Spinal cord (tissue), 10 donors: ENCODE measurements around the gene BAG1. TPM values are rescaled to one million over a fixed set of nuclear protein-coding genes. Genes with fewer than 3 reads are reported as not detected.

Experiments used
- DNase-seq, 6 donors: peaks; one replicate each; pipeline versions ENCODE4 v3.0.0 to v3.0.0-alpha.2; 2013 to 2015; ENCODE audit warnings: low spot score in 6 of 6, low read depth in 4 of 6
- H3K27ac ChIP-seq: one replicate; pipeline ENCODE4 v1.5.1; 2013; ENCODE audit warnings: low read depth, low read length, control low read depth
- H3K27me3 ChIP-seq: one replicate; pipeline ENCODE4 v1.6.1; 2013; ENCODE audit warnings: low read length; ENCODE audit not compliant: control insufficient read depth, insufficient read depth
- H3K36me3 ChIP-seq: one replicate; pipeline ENCODE4 v1.6.1; 2013; ENCODE audit warnings: low read length; ENCODE audit not compliant: control insufficient read depth, insufficient read depth
- H3K4me1 ChIP-seq: one replicate; pipeline ENCODE4 v1.6.1; 2013; ENCODE audit warnings: low read length; ENCODE audit not compliant: control insufficient read depth, insufficient read depth
- H3K4me3 ChIP-seq: one replicate; pipeline ENCODE4 v1.5.1; 2013; ENCODE audit warnings: low read depth, low read length, control low read depth
- H3K9me3 ChIP-seq: one replicate; pipeline ENCODE4 v1.6.1; 2013; ENCODE audit warnings: low read length; ENCODE audit not compliant: control insufficient read depth, insufficient read depth
- WGBS: methylation state at CpG from one replicate; pipeline ENCODE4 v1.1.5; 2013; ENCODE audit warnings: missing lambda C conversion rate; ENCODE audit not compliant: insufficient coverage; 5-methylcytosine and 5-hydroxymethylcytosine counted together
- polyA plus RNA-seq, 2 donors: library from polyadenylated mRNA; unstranded; fragments of 120-200 nt; gene quantifications; one replicate each; pipeline ENCODE4 v1.2.1, GENCODE V29; 2013; ENCODE audit not compliant: insufficient read length in 2 of 2
- total RNA-seq, 2 donors: library from RNA; depleted of rRNA in 1 of 2; stranded (reverse); fragments of 120-200 nt in 1 of 2; fragments of >200 nt in 1 of 2; gene quantifications; one replicate each; pipeline versions ENCODE4 v1.2.3 to v1.2.4, GENCODE V29; 2013 to 2014
- donor health status: healthy.

BAG1 gene
- total and polyA plus RNA-seq, 4 donors: 39.0 to 111 (median 79.9) TPM

DNA sequence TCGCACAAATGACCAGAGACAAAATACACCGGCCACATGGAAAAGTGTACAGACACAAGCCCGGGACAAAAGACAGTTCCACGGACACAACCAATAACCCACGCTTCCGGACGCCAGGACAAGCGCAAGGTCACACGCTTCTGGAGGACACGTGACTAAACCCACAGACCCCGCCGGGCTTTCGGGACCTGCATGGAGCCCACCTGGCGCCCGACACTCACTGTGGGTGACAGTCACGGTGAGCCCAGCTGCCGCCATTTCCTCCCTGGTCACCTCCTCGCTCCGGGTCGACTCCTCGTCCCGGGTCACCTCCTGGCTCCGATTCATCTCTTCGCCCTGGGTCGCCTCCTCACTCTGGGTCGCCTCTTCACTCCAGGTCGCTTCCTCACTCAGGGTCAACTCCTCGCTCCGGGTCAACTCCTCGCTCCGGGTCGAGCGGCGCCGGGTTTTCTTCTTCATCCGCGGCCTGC is 470 bp downstream of the BAG1 start:
- Histone ChIP-seq H3K4me3 (peak overlapping the region; percentile 90), H3K36me3 (peaks cover 16% of the 10 kb centered on the region), H3K27me3 (no peaks in the 10 kb centered on the region), H3K4me1 (peaks cover 23% of the 10 kb centered on the region), H3K27ac (peak overlapping the region; percentile 51), H3K9me3 (no peaks in the 10 kb centered on the region)
- DNase-seq: peak in 4 of 6 donors; percentile 5 to 63 (median 38)
- WGBS: under 1% methylated on average over 37 of the region's 37 CpGs

DNA sequence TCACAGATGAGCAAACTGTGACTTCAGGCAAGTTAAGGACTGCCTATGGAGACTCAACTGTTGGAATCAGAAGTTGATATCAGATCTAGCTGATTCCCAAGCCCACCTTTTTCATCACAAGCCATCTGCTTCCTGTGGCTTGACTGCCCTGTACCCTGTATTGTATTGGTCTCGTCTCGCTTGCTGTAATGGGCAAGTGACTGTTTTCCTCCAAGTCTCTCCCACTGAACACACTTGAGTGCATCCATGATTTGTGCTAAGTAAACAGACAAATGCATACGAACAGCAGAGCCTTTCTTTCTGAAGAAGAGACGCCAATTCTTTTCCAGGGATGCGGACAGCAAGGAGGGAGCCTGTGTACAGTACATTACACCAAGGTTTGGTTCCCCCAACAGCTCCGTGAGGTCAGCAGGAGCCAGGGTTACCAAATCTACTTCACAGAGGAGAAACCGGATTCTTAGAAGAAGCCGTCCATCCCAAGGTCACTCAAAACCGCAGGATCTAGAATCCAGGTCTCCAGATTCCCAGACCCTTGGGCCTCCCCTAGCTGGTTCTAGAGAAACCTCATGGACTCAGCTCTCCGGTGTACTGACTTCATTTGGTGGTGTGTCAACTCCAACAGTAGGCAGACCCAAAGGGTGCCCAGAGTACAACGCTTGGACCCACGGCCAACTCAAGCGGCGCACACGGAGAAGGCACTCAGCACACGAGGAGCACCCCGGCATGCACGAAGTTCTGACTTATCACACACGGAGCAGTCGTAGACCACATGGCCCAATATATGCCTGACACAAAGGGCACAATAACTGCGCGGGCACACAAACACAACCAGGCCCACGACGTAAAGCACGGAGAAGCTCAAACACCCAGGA is 1.1 kb downstream of the BAG1 start:
- no peaks in the 10 kb centered on the region for H3K9me3 ChIP-seq
- 6% methylated on average over 24 of the region's 25 CpGs for WGBS
- no peaks in the 10 kb centered on the region for H3K27me3 ChIP-seq
- DNase-seq: peak in 4 of 6 donors; percentile 6 to 12 (median 6)
- H3K4me3 ChIP-seq: peak overlapping the region; percentile 90
- peaks cover 18% of the 10 kb centered on the region for H3K36me3 ChIP-seq
- H3K4me1 ChIP-seq: peaks cover 23% of the 10 kb centered on the region
- H3K27ac ChIP-seq: no peak overlapping the region

DNA sequence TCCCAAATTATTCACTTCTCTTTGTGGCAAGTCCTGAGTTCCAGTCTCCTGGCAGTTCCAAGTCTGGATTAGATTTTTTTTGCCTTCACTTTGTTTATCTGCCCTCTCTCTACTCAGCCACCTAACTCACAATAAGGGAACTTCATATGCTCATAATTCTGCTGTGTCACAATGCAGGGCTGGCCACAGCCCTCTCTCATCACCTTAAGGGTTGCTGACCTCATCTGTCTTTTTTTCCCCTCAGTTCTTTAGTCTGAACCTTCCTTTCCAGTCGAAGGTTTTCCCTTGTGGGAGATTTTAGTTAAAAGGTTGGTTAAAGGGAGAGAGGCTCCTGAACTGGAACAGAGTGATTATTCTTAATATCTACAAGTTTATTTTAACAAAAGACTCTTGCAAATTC is 4.1 kb downstream of the BAG1 start:
- Histone ChIP-seq H3K36me3 (peaks cover 31% of the 10 kb centered on the region), H3K9me3 (no peaks in the 10 kb centered on the region), H3K27ac (no peak overlapping the region), H3K27me3 (no peaks in the 10 kb centered on the region), H3K4me1 (peaks cover 14% of the 10 kb centered on the region), H3K4me3 (no peak overlapping the region)
- no peak for DNase-seq
- WGBS: no CpG with 5 or more reads among the region's 1 CpG

DNA sequence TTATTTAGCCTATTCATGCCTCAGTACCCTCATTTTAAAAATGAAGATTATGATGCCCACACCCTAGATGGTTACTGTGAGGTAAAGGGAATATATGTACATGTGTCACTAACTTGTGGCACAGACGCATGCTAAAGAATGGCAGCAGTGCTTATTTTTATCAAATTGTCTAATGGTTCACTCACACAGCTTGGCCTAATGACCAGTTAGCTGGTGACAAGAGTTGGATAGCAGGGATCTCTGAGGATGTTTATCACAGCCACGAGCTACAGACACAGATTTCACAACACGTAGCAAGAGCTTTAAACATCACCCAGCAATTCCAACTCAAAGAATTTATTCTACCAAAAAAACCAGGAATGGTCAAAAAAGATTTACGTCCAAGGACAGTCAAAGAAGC is 7.2 kb downstream of the BAG1 start:
- Histone ChIP-seq H3K4me3 (no peak overlapping the region), H3K27ac (no peak overlapping the region), H3K9me3 (no peaks in the 10 kb centered on the region), H3K36me3 (peaks cover 57% of the 10 kb centered on the region), H3K27me3 (no peaks in the 10 kb centered on the region), H3K4me1 (no peaks in the 10 kb centered on the region)
- DNase-seq: no peak
- WGBS: no CpG with 5 or more reads among the region's 4 CpGs

DNA sequence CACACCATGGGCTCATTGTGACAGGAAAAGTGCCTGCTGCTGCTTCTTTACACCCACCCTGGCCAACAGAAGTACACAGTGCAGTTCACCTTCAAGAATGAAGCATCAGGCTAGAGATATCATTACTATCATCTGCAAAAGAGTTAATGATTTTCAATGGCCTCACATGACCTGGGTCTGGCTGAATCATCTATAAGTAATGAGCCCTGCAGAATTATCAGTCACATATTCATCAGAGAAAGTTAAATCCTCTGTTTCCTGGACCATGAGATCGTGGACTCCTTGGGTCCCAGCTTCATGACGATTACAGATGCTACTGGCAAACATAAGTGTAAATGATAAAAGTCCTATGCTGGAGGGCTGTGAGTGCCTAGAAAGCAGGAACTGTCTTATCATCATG is 8.3 kb downstream of the BAG1 start:
- 100% methylated on average over 2 of the region's 2 CpGs for WGBS
- no peaks in the 10 kb centered on the region for H3K9me3 ChIP-seq
- H3K36me3 ChIP-seq: peaks cover 63% of the 10 kb centered on the region
- no peak overlapping the region for H3K4me3 ChIP-seq
- no peak overlapping the region for H3K27ac ChIP-seq
- H3K27me3 ChIP-seq: no peaks in the 10 kb centered on the region
- no peak for DNase-seq
- H3K4me1 ChIP-seq: no peaks in the 10 kb centered on the region

DNA sequence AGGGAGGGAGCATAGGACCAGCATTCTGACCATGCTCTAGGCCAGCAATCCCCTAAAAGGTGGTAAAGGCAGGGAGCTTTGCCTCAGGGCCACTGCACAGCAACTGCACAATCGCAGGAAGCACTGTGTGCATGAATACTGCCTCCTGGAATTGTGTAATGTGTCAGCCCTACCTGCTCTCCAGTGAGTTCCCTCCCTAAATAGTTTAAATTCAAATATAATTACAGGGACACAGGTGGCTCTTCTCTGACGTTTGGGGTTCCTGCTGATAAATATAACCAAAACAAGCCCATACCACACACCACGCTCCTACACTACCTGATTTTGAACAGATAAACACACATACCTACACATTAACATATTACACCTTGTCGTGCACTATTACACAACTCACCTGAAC is 9.0 kb downstream of the BAG1 start:
- DNase-seq: no peak
- WGBS: 90% methylated on average over 3 of the region's 4 CpGs
- Histone ChIP-seq H3K27ac (no peak overlapping the region), H3K9me3 (no peaks in the 10 kb centered on the region), H3K27me3 (no peaks in the 10 kb centered on the region), H3K36me3 (peaks cover 63% of the 10 kb centered on the region), H3K4me1 (no peaks in the 10 kb centered on the region), H3K4me3 (no peak overlapping the region)

DNA sequence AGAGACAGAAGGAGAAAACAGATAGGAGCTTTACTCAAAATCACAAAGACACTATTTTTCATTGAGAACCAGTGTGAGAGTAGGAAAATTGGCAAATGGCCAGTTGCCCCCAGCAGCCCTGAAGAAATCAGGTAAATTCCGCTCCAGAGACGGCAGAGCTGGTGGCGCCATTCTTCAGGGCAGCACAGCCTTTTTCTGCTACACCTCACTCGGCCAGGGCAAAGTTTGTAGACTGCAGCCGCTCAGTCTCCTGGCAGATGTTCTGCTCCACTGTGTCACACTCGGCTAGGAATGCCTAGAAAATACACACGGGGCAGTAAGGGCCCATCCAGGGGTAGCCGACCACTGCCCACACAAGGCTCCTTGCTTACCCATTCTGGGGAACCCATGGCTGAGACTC is 9.5 kb downstream of the BAG1 start:
- no peaks in the 10 kb centered on the region for H3K9me3 ChIP-seq
- H3K27me3 ChIP-seq: no peaks in the 10 kb centered on the region
- H3K4me3 ChIP-seq: no peak overlapping the region
- no peak for DNase-seq
- H3K4me1 ChIP-seq: no peaks in the 10 kb centered on the region
- peaks cover 58% of the 10 kb centered on the region for H3K36me3 ChIP-seq
- H3K27ac ChIP-seq: no peak overlapping the region
- 95% methylated on average over 8 of the region's 8 CpGs for WGBS

DNA sequence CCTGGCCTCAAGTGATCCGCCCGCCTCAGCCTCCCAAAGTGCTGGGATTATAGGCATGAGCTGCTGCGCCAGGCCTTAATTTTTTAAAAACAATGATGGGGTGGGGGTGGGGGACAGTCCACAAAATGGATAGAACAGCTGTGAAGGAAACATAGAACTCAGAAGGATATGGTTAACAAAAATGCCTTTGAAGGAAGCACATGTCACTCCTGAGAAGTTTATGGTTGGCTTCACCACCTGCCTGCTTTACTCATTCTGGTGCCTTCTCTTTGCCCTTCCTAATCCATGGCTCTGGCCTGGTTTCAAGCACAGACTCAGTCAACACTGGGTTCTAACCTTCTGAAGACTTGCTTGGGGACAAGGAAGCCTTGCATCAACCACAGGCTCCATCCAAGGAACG is 10.3 kb downstream of the BAG1 start:
- H3K4me1 ChIP-seq: no peaks in the 10 kb centered on the region
- whole genome bisulfite sequencing: 100% methylated on average over 4 of the region's 4 CpGs
- H3K27me3 ChIP-seq: no peaks in the 10 kb centered on the region
- DNase-seq: no peak
- H3K27ac ChIP-seq: no peak overlapping the region
- no peaks in the 10 kb centered on the region for H3K9me3 ChIP-seq
- peaks cover 59% of the 10 kb centered on the region for H3K36me3 ChIP-seq
- H3K4me3 ChIP-seq: no peak overlapping the region

DNA sequence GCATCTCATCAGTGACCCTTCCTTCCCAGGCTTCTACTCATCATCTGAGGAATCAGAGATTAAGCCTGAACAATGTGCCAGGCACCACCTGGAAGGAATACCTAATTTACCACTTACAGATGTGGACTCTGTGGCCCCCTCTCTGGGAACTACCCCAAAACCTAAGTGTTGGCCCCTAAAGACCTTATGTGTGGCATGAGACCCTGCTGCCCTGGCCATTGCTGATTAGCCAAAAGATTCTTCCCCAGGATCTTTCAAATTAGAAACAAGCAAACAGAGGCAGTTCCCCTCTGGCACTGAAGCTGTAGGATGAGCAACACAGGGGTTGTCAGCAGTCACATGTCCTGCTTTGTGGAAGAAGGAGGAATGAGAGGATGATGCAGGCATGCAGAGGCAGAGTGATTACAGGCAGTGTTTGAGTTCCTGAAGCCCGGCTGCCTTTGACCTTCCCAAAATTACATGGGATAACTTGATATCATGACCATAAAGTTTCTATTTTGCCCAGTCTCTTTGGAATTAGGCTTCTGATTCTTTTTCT is 14.0 kb downstream of the BAG1 start:
- Histone ChIP-seq H3K36me3 (peaks cover 47% of the 10 kb centered on the region), H3K9me3 (no peaks in the 10 kb centered on the region), H3K27ac (no peak overlapping the region), H3K27me3 (no peaks in the 10 kb centered on the region), H3K4me1 (no peaks in the 10 kb centered on the region), H3K4me3 (no peak overlapping the region)
- no CpG with 5 or more reads among the region's 1 CpG for WGBS
- no peak for DNase-seq

DNA sequence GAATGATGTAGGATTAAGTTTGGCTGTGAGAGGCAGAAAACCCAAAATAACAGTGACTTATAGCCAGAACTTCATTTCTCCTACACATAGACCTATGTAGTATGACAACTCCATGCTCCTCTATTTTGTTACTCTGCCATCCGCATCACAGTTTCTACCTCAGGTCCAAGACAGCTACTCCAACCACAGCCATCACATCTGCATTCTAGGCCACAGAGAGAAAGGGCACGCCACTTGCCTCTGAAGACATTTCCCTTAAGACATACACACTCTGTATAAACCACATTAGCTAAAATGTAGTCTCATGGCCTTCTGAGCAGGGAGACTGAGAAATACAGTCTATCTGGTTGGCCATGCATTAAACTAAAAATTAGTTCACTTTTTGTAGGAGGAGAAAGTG is 14.5 kb downstream of the BAG1 start:
- DNase-seq: no peak
- H3K36me3 ChIP-seq: peaks cover 41% of the 10 kb centered on the region
- no peak overlapping the region for H3K27ac ChIP-seq
- H3K4me3 ChIP-seq: no peak overlapping the region
- 100% methylated on average over 2 of the region's 2 CpGs for WGBS
- no peaks in the 10 kb centered on the region for H3K4me1 ChIP-seq
- H3K9me3 ChIP-seq: no peaks in the 10 kb centered on the region
- H3K27me3 ChIP-seq: no peaks in the 10 kb centered on the region
